Posterior vena cava (tissue), 2 donors: Measurements from ENCODE around the gene SORBS1. TPM values are rescaled to one million over a fixed set of nuclear protein-coding genes. Genes with fewer than 3 reads are reported as not detected.

Experiments used
- DNase-seq: peaks from one replicate; pipeline ENCODE4 v3.0.0-alpha.2; 2020; ENCODE audit warnings: low spot score
- intact Hi-C, 2 donors: fragments of 100-400 bp; cut with DNase I; formaldehyde crosslinking; loops; one replicate each; pipeline versions ENCODE4 v1.14.1 to v1.14.2; 2022 to 2023
- total RNA-seq, 2 donors: library from RNA; stranded (reverse); fragmentation: NEBNext Ultra II Directional; extraction: Animal tissue kit (Norgen Biotek cat#: 25700); gene quantifications; one replicate each; pipeline ENCODE4 v1.2.1, GENCODE V29; 2021
- donor health status: DM: yes; HTN: yes; CAD: no.
- donor health status: DM: yes; HTN: yes; CAD: no.

The SORBS1 gene
- total RNA-seq, 2 donors from 2014 or later = 1,013 to 1,390 TPM

- intact Hi-C loops = no loop called here
- DNase-seq = peak; percentile 47
These were observed 170.0 kb downstream of the SORBS1 start for GRCh38 chr10:95391164-95391563.

GRCh38 chr10:95389982-95390381 lies 171.2 kb downstream of the SORBS1 start:
- DNase-seq = peak; percentile 46
- intact Hi-C loops = no loop called here

GRCh38 chr10:95389176-95389575 lies 172.0 kb downstream of the SORBS1 start:
- DNase-seq = no peak
- intact Hi-C loops = no loop called here

- intact Hi-C loops = no loop called here
- no peak for DNase-seq
These were observed 172.6 kb downstream of the SORBS1 start for GRCh38 chr10:95388539-95388938.

- intact Hi-C loops = no loop called here
- no peak for DNase-seq
These were observed 173.1 kb downstream of the SORBS1 start for GRCh38 chr10:95388109-95388471.

- intact Hi-C loops = no loop called here
- no peak for DNase-seq
These were observed 177.0 kb downstream of the SORBS1 start for GRCh38 chr10:95384011-95384704.

- DNase-seq = no peak
- intact Hi-C loops = no loop called here
These were observed 178.6 kb downstream of the SORBS1 start for GRCh38 chr10:95382596-95382995.

- no peak for DNase-seq
- intact Hi-C loops = no loop called here
These were observed 179.0 kb downstream of the SORBS1 start for GRCh38 chr10:95382174-95382573.

- intact Hi-C loops = loop anchor here in 1 of 2 donors (5.0 kb wide), 1 partner anchor 224 kb away; no protein-coding TSS in a partner anchor
- no peak for DNase-seq
These were observed 183.2 kb downstream of the SORBS1 start for GRCh38 chr10:95377950-95378349.

GRCh38 chr10:95375418-95375817 lies 185.8 kb downstream of the SORBS1 start:
- intact Hi-C loops = loop anchor here in 1 of 2 donors (5.0 kb wide), 1 partner anchor 227 kb away; no protein-coding TSS in a partner anchor
- DNase-seq = no peak

- peak; percentile 91 for DNase-seq
- intact Hi-C loops = loop anchor here in 1 of 2 donors (5.0 kb wide), 1 partner anchor 228 kb away; no protein-coding TSS in a partner anchor
These were observed 186.5 kb downstream of the SORBS1 start for GRCh38 chr10:95374597-95375209.

GRCh38 chr10:95373660-95374059 lies 187.5 kb downstream of the SORBS1 start:
- intact Hi-C loops = no loop called here
- no peak for DNase-seq

- DNase-seq = no peak
- intact Hi-C loops = loop anchor here (5.0 to 10.0 kb wide), 2 partner anchors 117 to 120 kb away; no protein-coding TSS in a partner anchor
These were observed 196.8 kb downstream of the SORBS1 start for GRCh38 chr10:95364342-95364741.

- DNase-seq = no peak
- intact Hi-C loops = loop anchor here (5.0 to 10.0 kb wide), 2 partner anchors 116 to 119 kb away; no protein-coding TSS in a partner anchor
These were observed 197.8 kb downstream of the SORBS1 start for GRCh38 chr10:95363303-95363912.

- intact Hi-C loops = loop anchor here (5.0 to 10.0 kb wide), 2 partner anchors 113 to 115 kb away; no protein-coding TSS in a partner anchor
- DNase-seq = no peak
These were observed 201.0 kb downstream of the SORBS1 start for GRCh38 chr10:95360122-95360714.

- intact Hi-C loops = no loop called here
These were observed 201.7 kb downstream of the SORBS1 start for GRCh38 chr10:95359466-95359865.

GRCh38 chr10:95356190-95356955 lies 204.8 kb downstream of the SORBS1 start:
- DNase-seq = peak; percentile 72
- intact Hi-C loops = no loop called here

More at GRCh38 chr10:95359466-95359865, 201.7 kb downstream of the SORBS1 start:
- no peak for DNase-seq

GRCh38 chr10:95355301-95355700 lies 205.9 kb downstream of the SORBS1 start:
- intact Hi-C loops = no loop called here

GRCh38 chr10:95354110-95354509 lies 207.1 kb downstream of the SORBS1 start:
- intact Hi-C loops = loop anchor here in 1 of 2 donors (5.0 kb wide), 1 partner anchor 373 kb away; no protein-coding TSS in a partner anchor
- no peak for DNase-seq

More at GRCh38 chr10:95355301-95355700, 205.9 kb downstream of the SORBS1 start:
- no peak for DNase-seq
